RWPE2 (cell line): ENCODE measurements around the gene RILPL1.

Source experiments
- ATAC-seq: fragments of 200-7000 bp; cut with Tn5 transposase; 3 replicates; pipeline ENCODE4 v1.9.1; 2021; ENCODE audit warnings: low read depth
- DNase-seq: peaks from one replicate; pipeline ENCODE4 v3.0.0-alpha.2; 2020; ENCODE audit warnings: low spot score
- H3K27ac ChIP-seq: fragments of 450-650 bp; 2 replicates; pipeline ENCODE4 v1.5.1; 2017; ENCODE audit warnings: mild to moderate bottlenecking; ENCODE audit not compliant: poor library complexity, severe bottlenecking
- H3K27me3 ChIP-seq: fragments of 250-450 bp; sonication (Bioruptor Pico); 2 replicates; pipeline ENCODE4 v1.5.1; 2021; ENCODE audit warnings: mild to moderate bottlenecking, moderate library complexity; ENCODE audit not compliant: insufficient read depth, poor library complexity, severe bottlenecking
- H3K36me3 ChIP-seq: fragments of 250-450 bp; sonication (Bioruptor Pico); 2 replicates; pipeline ENCODE4 v1.5.1; 2020; ENCODE audit warnings: low read depth, mild to moderate bottlenecking, moderate library complexity
- H3K4me1 ChIP-seq: fragments of 250-450 bp; sonication (Bioruptor Pico); 2 replicates; pipeline ENCODE4 v1.5.1; 2021; ENCODE audit warnings: mild to moderate bottlenecking, moderate library complexity; ENCODE audit not compliant: insufficient read depth, poor library complexity, severe bottlenecking
- H3K4me3 ChIP-seq: fragments of 250-450 bp; sonication (Bioruptor Pico); 2 replicates; pipeline ENCODE4 v1.5.1; 2021; ENCODE audit warnings: mild to moderate bottlenecking, moderate library complexity; ENCODE audit not compliant: severe bottlenecking
- H3K9me3 ChIP-seq: fragments of 250-450 bp; sonication (Bioruptor Pico); 2 replicates; pipeline ENCODE4 v1.5.1; 2021; ENCODE audit warnings: mild to moderate bottlenecking, moderate library complexity; ENCODE audit not compliant: severe bottlenecking
- CTCF ChIP-seq: fragments of 450-650 bp; IDR thresholded peaks from one replicate; pipeline ENCODE4 v1.5.1; 2017; ENCODE audit warnings: mild to moderate bottlenecking, moderate library complexity; ENCODE audit not compliant: poor library complexity, severe bottlenecking

RILPL1 gene

GRCh38 chr12:123427036-123427769 lies 106.3 kb downstream of the RILPL1 start:
- Histone ChIP-seq H3K4me1 (no peaks in the 10 kb centered on the region), H3K27me3 (no peaks in the 10 kb centered on the region), H3K36me3 (0 out of 2 replicates have a peak, but pooled peaks cover 4% of the 10 kb centered on the region), H3K27ac (no peak overlapping the region), H3K4me3 (no peak overlapping the region), H3K9me3 (no peaks in the 10 kb centered on the region)
- no peak for ATAC-seq
- no peak for DNase-seq
- no peak for TF ChIP-seq CTCF

- no peaks in the 10 kb centered on the region for H3K9me3 ChIP-seq
- no peak for ATAC-seq
- H3K27me3 ChIP-seq = no peaks in the 10 kb centered on the region
- no peak for DNase-seq
- no peak for TF ChIP-seq CTCF
- H3K4me3 ChIP-seq = no peak overlapping the region
- 0 out of 2 replicates have a peak, but pooled peaks cover 4% of the 10 kb centered on the region for H3K36me3 ChIP-seq
- H3K4me1 ChIP-seq = no peaks in the 10 kb centered on the region
- no peak overlapping the region for H3K27ac ChIP-seq
Measured at GRCh38 chr12:123421314-123421713, 112.2 kb downstream of the RILPL1 start.
